Activated CD4-positive, alpha-beta T cell treated with anti-CD3 and anti-CD28 coated beads, Interleukin-10, Interleukin-2, amounts not matched to agents 100 ng/mL and 50 ng/mL, durations not matched to agents 16 hours and 8 hours (primary cell): Measurements from ENCODE around the gene CPNE4.
A peak's percentile ranks its signal among the peaks of the same experiment; 100 is the strongest.
"Not testable (repeated sequence)": the region's sequence is repeated elsewhere in the genome, so short reads cannot be mapped to it uniquely, and the experiment has no call there.

Source experiments
- DNase-seq: peaks from one replicate; pipeline ENCODE4 v3.0.0-alpha.2; 2020

The CPNE4 gene

DNA sequence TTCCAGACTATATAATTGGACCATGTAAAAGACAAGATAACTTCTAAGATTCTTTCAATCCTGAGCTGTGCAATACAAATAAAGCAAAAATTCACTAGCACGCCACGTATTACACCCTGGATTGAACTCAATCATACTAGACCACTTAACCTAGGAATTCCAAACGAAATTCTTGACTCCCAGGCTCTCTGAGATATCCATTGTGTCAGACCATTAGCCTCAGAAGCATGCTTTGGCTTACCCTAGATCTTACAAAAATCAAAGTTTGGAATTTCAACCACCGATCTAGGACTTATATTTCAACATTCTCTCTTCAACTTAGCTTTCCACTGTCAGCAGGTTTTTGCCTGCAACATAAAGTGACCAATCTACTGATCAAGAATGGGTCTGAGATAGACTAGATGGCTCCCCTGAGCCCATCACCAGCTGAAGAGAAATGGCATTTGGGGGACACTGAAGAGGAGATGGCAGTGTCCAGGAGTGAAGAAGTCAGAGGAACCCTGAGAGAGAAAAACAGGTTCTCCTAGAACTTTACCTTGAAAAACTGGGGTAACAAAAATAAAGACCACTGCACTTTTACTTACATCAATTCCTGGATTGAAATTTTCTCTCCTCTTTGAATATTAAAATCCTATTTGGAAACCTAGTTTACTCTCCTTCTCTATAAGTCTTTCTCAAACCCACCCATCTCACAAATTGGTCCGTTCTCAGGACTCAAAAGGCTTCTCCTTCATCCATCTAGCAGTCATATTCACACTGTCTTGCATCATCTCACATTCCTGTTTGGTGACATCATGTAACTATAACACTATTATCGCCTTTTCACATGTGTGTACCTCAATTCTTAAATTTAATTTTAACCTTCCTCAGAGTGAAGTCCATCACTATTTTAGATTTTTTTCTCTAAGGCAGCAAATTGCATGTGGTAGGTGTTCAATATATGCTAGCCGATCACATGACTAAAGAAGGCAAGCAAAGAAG is 18.5 kb downstream of the CPNE4 start:
- no peak for DNase-seq

DNA sequence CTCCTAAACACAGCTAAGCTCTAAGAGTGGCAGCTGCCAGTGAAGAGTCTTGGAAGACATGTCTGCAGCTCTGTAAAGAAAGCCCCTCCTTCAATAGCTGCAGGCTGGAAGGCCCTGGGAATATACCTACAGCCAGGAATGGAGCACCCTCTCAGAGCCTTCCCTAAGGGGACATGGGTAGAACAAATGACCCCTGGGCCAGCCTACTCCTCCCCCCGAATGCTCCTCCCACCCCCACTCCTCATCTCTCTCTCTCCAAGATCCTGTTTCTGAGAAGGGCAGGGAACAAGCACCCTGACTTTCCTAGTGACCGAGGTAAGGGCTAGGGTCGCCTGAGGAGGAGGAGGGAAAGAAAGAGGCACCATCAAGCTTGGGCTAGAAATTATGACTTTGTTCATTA is 20.7 kb downstream of the CPNE4 start:
- DNase-seq, result no peak

DNA sequence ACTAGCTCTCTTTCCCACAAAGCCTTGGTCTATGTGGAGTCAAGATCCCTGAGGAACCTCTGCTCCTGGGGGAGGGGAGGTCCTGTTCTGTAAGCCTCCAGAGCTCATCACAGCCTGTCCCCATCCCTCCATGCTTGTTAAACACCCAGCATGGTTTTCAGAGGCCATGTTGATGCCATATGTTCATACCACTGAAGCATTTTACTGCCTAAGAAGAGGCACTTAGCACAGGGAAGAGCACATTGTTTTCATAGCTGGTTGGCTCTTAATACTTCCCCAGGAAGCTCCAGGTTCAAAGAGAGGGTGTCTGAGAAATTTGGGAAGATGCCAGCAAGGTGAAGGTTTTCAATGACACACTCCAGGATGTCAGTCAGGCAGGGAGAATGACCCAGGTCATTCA is 25.6 kb downstream of the CPNE4 start:
- no peak for DNase-seq

DNA sequence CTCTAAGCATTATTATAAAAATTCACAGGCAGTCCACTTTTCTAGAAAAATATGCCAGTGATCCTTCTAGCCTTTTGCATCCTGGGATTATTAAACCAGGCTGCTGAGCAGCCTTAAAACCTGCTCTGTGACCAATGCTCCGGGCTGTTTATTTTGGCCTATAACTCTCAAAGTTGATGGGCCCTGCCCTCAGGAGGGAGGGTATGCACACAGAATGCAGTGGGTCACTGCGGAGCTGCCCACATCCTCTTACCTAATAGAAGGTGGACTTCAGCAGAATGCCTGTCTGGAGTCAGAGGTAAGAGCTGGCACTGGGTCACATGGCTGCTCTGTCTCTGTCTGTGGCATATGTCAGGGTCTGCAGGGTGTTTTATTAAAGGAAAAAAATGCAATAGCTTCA is 26.0 kb downstream of the CPNE4 start:
- DNase-seq, result no peak

DNA sequence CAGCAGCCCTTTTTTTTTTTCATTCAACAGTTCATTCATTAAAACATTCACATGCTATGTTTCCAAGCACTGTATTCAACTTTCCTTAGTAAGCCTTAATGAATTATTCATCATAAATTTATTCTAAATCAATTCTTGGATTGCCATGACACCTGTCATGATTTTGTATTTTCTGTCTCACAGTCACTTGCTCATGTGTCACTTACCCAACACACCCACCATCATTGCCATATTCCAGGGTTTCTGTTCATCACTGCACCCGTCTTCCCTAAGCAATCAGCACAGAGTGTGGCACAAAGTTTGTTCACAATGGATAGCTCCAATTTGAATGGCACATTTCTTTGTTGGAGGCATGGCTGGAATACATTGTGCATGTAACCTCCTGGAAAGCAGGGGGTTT is 27.2 kb downstream of the CPNE4 start:
- DNase-seq, result no peak

DNA sequence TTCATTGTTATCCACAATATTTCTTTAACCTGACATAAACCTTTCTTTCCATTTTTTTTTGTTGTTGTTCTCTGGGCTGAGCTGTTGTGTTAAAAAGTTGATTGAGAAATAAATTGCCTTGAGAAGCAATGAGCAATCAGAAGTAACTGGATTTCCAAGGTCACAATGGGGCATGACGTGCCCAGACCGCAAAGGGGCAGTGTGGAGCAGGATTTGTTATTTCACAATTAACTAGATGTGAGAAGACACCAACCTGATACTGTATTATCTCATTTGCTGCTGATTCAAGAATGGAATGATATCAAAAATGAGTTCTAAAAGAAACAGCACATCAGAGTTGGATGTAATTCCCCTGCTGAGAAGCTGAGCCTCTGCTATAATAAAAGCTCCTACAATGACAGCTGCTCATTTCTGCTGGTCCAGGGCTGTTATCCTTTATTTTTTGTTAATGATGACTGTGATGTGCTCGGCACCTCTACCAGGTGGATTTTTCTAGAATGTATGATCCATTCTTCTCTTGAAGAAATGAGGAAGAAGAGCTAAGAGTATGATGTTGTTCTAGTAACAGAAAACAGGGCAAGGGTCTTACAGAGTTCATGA is 28.1 kb downstream of the CPNE4 start:
- peak; percentile 33 for DNase-seq

DNA sequence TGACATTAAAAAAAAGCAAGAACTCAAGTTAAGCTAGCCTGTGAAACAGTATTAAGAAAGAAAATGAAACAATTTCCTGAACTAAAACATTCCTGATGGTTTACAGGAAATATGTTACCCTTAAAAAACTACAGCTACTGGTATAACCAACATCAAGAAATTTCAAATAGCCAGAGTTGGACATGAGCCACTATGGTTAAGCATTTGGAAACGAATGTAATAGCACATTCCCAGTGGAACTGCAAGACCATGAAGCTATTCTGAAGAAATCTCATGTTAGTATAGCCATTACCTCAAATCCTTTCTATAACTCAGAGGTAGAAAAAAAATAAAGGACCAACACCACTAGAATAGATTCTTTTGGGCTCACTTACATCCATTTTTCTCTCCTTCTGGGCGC is 30.2 kb downstream of the CPNE4 start:
- DNase-seq, result no peak

DNA sequence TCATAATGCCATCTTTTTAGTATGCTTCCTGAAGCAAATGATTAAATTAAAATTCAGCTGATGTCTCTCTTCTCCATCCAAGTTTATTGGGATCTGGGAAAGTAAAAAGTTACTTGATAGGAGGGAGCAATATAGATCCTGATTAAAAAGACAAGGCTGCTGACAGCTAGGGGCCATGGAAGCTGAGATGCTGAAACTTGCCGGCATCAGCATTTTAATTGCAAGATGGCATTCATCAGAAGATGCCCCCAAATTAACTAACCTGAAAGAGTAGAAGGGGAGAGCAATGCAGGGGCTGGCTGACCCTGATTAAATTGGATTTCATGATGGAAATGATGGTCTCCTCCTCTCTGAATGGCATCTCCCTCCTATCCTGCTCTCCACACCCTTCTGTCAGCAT is 31.1 kb downstream of the CPNE4 start:
- DNase-seq, result no peak

DNA sequence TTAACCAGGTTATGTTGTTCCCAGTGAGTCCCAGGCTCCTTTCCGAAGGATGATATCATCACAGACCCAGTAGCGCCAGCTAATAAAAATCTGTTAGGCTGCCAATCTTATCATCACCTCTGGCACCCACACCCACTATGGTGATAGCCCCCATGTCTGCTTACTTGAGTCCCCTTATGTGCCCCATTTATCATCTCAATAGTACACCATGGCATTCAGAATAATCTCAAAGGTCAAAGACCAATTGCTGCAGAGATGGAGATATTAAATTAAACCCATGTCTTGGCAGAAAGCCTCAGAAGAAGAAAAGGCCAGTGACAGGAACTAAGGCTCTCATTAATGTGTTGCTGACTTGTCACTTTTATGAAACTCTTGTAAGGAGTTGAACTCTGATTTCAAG is 32.8 kb downstream of the CPNE4 start:
- no peak for DNase-seq

DNA sequence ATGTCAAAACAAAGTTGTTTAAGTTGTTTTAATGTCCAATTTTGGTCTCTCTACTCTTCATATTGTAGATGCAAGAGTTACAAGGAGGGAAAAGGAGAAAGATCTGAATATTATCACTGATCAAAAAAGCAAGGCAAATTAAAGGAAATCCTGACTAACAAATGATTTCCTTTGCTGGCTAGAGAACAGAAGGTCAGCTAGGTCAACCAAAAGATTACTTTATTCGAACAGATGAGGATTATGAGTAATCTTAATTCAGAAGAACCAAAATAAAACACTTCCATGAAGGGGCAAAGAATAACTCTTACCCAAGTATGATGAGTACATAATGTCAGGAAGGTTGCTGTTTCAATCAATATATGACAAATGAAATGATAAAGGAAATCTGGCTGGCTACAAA is 33.8 kb downstream of the CPNE4 start:
- no peak for DNase-seq

DNA sequence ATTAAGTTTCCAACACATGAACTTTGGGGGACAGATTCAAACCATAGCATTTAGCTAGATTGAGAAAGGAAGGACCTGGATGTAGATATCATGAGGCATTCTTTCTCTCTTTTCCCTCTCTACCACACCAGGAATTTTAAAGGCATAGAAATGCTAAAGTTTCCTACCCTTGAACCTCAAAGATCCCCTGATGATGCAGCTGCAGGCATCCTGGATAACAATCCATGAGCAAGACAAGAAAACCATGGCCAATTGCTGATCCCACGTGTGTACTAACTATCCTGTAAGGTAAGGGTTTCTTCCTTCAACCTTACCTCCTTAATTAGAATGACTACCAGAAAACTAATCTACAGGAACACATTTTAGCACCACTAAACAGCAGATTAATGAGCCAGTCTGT is 36.8 kb downstream of the CPNE4 start:
- no peak for DNase-seq

DNA sequence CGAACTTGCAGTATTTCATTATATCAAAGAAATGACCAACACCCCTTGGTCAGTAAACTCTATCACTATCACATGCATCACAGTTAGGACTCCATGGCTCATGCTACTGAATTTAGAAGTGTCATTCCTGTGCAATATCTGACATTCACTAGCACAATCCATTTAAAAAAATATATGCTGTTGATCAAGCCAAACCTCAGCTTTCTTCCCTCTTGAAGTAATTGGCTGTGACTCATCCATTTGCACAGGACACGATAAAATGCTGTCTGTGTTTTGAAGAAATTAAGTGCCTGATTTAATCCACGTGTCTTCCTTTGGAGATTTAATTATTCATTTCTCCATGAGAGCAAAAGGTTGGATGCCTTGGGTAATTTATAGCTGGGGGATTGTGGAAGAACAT is 38.9 kb downstream of the CPNE4 start:
- DNase-seq, result no peak

DNA sequence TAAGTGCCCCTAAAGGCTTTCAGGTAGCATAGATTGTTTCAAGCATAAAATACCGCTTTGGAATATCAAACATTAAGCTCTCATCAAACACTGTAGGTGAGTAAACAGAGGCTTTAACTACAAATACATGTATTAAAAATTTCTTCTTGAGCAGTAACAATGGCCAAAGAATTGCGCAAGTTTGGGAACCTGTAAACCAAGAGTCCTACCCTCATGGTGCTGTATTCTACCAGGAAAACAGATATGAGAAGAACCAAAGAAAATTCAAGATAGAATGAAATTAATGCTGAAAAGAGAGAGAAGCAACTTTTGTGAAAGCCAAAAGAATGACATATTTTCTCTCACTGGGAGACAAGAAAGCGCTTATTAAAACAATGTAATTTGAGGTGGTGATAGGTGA is 45.5 kb downstream of the CPNE4 start:
- no peak for DNase-seq

DNA sequence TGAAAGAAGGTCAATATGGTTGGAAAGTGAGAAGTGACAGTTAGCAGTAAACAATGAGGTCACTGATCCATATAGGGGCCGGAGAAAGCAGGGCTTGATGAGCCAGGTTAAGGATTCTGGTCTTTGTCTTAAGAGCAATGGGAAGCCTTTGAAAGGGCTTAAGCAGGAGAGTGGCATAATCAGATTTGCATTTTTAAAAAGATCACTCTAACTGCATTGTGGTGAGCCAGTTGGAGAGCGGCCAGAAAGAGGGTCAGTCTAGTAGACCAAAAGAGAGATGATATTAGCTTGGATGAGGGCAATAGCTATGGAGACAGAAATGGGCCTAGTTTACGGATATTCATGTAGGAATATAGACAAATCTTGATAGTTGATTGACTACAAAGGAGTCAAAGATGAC is 46.6 kb downstream of the CPNE4 start:
- no peak for DNase-seq

DNA sequence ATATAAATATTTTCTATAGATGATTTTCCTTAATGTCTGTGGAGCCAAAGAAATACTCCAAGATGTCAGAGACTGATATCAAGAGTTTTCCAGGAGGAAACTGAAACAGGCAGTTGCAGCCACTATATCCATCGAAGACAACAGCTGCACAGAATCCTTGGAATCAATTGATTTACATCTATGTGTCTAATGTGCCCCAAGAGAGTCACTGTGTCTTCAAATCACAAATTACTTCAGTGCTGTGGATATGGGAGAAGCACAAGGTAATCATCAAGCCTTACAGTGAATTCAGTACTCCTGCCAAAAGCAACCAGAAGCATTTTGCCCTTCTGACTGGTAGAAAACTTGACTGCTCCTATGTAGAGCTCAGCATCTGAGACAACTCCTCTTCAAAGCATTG is 51.1 kb downstream of the CPNE4 start:
- no peak for DNase-seq

DNA sequence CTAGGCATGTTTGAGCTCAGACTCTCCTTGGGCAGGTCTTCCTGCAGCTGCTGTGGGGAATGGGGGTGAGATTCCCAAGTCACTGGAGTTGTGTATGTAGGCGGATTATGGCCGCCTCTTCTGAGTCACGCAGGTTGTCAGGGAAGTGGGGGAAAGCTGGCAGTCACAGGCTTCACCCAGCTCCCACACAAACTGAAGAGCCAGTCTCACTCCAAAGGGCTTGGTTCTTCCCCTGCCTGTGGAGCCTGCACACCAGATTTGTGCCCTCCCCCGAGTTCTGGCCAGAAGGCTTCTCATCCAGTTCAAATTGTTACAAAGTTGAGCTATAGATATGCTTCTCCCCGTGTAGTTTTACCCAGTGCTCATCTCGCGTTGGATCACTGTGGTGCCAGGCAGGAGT is 53.5 kb downstream of the CPNE4 start:
- DNase-seq, result no peak

DNA sequence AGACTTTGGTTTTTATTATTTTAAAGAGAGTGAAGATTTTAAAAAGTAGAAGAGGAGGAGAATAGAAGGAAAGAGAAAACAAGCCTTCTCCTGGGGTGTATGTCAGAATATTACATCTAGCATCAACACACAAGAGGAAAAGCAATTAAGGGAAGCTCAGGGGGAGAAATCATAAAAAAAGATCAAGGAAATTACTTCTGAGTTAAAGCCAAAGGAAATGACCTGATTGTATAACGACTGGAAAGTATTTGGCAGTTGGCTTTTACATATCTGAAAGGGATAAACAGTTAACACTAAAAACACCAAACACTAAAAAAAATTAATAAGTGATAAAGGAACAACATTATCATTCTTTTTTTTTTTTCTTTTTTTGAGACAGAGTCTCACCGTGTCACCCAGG is 58.4 kb downstream of the CPNE4 start:
- DNase-seq, result no peak

DNA sequence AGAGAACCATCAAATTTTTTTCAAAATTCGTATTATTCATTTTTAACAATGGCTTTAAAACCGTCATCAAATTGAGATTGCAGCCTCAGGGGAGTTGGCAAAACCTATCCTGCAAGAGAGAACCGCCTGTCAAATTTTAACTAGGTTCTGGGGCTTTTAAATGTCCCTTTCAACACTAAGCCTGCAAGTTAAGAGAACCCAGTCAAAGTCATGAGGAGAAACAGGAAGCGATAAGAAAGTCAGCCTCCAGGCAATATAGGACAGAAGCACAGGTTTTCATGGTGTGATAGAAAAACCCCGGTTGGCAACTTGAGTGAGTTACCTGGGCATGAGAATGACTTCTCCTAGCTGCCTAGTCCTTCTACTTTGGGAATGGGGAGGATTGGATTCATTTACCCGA is 59.8 kb downstream of the CPNE4 start:
- DNase-seq, result no peak

DNA sequence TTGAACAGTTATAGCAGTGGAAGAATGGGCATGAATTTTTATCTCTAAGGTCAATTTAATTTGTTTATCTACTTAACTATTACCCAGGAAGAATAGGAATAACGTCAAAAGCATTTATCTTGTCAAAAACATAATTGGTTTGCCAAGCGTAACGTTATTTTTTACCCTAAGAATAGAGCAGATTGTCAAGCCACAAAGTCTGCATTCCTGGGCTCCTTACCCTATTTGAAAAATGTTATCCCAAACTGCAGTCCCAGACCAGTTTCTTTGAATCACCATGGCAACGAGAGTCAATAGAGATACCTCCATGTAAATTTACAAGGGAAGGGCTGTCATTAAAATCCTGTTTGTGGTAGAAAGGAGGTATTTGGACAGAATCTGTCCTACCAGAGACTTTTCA is 61.1 kb downstream of the CPNE4 start:
- DNase-seq, result no peak

DNA sequence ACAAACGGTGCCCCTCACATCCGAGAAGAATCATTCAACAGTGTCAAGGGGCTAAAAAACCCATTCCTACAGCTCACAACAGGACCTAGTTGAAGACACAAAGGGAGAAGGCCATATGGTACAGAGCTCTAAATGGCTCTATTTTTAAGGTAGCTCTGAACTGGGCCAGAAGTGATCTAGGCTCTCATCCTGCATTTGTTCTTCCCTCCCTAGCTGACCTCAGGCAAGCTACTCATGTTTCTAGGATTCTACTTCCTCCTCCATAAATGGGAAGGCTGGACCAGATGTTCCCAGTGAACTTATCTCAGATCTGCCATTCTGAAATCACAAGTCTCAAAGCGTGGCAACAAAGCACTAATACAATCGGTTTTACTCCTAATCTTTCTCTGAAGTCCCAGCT is 62.3 kb downstream of the CPNE4 start:
- DNase-seq, result no peak

DNA sequence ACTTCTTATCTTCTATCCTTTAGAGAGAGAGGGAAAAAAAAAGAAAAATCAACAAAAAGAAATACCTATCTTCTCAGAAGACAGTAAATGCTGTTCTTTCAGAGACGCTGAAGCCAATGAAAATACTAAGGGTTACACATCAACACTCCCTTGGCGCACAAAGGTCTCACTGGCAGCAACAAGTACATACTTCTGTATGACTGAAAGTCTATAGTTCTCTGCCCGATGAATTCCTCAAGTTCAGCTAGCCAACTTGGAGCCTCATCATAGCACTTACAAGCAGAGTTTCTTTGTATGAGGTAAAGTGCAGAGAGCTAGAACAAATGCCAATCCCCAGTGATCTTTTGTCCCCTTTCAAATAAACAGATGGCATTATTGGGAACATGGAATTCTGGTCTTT is 62.7 kb downstream of the CPNE4 start:
- no peak for DNase-seq

DNA sequence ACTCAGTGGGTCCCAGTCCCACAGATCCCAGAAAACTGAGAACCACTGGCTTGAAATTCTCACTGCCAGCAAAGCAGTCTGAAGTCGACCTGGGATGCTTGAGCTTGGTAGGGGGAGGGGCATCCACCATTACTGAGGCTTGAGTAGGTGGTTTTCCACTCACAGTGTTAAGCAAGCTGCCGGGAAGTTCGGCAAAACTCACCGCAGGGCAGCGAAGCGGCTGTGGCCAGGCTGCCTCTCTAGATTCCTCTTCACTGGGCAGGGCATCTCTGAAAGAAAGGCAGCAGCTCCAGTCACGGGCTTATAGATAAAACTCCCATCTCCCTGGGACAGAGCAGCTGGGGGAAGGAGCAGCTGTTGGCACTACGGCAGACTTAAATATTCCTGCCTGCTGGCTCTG is 71.4 kb downstream of the CPNE4 start:
- not testable (repeated sequence) for DNase-seq

DNA sequence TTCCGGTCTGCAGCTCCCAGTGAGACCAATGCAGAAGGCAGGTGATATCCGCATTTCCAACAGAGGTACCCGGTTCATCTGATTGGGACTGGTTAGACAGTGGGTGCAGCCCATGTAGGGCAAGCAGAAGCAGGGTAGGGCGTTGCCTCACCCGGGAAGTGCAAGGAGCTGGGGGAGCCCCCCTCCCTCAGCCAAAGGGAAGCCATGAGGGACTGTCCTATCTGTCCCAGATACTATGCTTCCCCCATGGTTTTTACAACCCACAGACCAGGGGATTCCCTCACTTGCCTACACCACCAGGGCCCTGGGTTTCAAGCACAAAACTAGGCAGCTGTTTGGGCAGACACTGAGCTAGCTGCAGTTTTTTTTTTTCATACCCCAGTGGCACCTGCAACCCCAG is 71.8 kb downstream of the CPNE4 start:
- no peak for DNase-seq

DNA sequence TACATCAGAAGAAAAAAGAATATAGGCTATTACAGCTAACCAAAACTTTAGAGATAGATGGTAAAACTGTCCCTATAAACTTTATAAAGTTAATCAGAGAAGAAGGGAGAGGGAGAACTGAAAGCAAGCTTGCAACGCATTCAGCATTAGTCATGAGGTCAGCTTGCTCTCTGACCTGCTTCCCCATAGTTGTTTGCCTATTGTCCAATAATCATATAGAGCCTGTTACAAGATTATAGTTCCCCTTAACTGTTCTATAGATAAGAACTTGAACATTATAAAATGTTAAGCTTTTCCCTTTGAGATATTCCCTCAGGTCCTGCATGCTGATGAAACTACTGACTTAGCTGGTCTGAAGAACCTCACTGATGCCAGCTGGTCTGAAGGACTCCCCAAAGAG is 74.5 kb downstream of the CPNE4 start:
- DNase-seq, result no peak

DNA sequence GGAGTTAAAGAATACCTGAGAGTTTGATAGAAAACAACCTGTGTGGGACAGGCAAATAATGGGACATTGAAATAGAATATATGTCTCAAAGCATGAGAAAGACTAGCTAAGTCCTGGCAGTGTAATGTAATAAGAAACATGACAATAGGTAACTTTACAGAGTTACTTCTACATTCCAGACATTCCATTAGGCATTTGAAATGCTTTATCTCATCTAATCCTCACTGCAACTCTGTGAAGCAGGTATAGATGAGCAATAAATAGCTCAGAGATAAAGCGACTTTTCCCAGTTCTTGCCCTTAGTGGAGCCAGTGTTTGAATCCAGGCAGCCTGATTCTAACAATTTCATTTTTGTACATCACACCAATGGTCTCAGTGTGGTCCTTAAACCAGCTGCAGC is 76.8 kb downstream of the CPNE4 start:
- DNase-seq, result no peak
